Endothelial cell of hepatic sinusoid (primary cell): Measurements from ENCODE around the gene DIP2C.

Experiments
- in situ Hi-C: cut with HindIII; loops from 2 replicates; pipeline ENCODE4 v1.10.0; 2017; ENCODE audit warnings: low sequenced_read_pairs

The DIP2C gene

DNA sequence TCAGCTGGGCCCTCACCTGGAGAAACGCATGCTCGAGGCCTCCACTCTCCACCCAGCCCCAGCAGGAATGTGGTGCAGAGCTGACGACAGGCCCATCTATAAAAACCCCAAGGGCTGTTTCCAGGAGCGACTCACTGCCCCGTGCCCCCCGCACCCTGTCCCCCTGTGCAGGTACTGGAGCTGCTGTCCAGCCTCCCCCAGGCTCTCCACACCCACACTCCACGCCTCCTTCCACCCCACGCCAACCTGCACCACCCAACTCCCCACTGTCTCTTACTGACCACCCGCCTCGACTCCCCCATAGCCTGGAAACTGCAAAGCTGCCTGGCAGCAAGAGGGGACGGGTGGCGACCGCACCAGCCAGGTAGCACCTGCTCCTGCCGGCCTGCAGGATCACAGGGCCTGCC is 43.3 kb downstream of the DIP2C start:
- in situ Hi-C loops: no loop called here

DNA sequence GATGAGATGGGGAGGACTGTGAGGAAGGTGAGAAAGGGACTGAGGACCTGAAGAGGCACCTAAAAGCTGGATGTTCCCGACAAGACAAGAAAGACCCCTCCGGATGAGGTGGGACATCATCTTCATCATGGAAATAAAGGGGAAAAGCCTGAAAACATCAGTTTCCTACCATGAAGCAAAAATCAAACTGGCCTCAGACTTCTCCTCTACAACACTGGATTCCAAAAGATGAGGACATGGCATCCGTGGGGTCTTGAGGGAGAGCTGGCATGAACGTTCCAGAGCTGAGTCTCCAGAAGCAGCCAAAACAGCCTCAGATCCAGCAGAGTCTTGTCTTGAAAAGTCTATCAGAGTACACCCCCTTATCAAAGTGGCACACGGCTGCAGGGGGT is 44.5 kb downstream of the DIP2C start:
- in situ Hi-C loops: no loop called here

DNA sequence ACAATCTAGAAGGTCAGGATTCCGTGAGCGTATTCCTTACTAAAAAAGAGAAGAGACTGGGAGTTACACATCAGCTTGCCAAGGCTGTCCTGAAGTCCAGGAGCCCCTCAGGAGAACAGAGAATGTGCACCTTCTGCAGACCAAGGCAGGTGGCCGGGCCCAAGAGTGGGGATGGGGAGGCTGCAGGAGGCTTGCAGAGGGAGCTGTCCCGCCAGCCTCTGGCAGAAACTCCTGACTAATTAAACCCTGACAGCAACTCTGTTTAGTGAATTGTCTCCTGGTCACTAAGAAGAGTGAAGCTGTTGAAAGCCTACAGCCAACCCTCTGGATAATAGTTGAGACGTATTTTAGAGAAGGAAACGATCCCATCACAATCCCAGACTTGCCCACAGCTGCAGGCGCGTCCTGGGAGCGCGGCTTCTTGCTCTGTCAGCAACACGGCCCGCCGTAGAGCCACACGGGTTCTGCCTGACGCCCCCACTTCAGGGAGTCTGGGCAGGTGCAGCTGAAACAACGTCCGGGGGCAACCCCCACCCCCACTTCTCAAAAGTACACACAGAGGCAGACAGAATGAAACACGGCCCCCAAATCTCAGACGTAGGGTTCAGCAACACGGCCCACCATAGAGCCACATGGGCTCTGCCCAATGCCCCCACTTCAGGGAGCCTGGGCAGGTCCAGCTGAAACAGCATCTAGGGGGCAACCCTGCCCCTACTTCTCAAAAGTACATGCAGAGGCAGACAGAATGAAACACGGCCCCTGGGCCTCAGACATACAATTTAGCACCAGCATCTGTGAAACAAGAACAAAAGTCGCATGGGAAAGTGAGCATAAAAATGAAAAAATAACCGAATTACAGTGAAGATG is 45.2 kb downstream of the DIP2C start:
- in situ Hi-C loops: no loop called here

DNA sequence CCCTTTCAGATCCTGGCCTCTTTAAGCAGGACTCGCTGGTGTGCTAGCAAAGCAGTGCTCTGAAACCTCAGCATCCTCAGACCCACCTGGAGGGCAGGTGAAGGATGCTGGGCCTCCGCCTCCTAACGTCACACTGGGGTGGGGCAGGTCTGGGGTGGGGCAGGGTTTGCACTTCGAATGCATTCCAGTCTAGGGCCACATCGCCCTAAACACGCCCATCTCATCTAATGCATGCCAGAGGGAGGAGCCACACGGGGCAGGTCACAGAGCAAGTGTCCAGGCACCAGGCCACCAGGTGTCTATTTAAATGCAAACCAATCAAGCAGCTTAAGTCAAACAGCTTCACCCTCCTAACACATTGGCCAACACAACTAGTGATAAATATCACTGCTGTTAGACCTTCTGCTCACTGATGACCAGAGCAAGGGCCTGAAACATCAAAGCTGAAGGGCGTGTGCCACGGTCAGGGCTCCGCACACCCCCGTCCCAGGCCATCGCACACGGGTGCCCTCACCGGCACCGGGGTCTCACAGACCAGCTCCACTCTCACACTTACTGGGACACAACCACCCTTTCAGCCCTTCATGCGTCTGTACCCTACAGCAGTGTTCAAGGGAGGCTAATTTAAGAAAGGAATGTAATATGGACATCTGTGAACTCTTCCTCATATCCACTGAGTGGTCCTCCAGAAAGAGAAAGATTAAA is 47.1 kb downstream of the DIP2C start:
- in situ Hi-C loops: no loop called here

DNA sequence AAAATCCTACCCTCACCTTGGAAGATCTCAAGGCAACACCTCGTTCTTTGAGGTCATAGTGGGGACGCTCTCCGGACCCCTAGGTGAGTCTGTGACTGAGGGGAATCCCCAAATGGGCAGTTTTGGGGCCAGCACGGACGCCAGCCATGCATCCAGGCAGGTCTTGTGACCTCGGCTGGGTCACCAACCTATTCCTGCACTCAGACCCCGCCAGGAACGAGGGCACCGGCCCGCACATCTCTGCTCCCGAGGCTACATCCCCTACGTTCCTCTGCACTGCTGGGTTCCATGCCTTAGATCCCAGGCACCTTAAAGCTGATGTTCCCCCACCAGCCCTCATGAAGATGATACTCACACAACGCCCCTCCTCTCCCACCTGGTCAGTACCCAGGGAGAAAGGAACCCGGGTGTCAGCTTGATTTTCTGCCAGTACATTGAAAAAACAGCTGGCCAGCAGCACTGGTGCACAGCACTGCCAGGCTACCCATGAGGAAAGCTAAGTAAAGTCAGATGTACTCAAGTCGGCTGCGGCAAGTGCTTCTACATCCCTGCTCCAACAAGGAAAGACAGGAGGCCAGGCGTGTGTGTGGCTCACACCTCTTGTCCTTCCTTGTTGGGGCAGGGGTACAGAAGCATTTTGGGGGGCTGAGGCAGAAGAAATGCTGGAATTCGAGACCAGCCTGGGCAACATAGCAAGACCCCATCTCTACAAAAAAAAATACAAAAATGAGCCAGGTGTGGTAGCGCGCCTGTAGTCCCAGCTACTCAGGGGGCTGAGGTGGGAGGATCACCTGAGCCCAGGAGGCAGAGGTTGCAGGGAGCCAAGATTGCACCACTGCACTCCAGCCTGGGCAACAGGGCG is 48.1 kb downstream of the DIP2C start:
- in situ Hi-C loops: no loop called here

DNA sequence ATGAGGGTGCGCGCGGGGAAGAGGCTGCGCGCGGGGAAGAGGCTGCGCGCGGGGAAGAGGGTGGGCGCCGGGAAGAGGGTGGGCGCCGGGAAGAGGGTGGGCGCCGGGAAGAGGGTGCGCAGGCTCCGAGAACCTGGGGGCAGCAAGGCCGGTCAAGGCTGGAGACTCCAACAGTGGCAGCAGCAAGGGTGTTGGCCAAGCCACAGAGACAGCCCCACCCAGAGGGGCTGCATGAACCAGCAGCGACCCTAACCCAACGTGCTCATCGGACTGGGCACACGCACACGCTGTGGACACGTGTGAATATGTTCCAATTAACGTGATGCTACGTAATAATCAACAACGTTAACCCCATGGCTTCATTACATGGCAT is 48.8 kb downstream of the DIP2C start:
- in situ Hi-C loops: no loop called here

DNA sequence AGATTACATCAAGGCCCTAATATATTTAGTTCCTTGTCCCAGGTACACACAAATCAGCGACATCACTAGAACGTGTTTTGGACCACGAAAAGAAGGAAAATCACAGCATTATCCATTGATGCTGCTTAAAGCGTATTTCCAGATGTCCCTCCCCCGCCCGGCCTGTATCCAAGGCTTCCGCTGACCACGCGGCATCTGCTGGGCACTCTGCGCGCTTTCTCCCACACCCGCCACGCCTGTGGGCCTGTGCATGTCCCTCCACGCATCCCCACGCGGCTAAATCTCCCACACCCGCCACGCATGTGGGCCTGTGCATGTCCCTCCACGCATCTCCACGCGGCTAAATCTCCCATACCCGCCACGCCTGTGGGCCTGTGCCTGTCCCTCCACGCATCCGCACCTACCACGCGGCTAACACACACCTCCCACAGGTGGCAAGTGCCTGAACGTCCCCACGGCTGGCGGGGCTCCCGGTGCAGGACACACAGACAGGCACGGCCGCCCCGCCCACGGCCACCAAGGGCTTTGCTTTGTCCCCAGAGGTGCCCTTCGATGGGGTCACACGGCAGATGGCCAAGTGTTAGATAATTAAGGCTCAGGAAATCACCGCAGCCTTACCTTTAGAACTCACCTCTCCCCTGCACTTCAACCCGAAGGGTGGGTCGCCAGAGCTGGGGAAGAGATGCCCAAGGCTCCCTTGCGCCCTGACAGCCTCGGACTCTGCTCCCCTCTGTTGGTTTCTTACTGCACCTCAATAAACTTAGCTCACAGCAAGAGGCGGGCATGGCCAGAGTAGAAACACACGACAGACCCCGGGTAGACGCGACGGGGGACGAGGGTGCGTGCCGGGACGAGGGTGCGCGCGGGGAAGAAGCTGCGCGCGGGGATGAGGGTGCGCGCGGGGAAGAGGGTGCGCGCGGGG is 49.5 kb downstream of the DIP2C start:
- in situ Hi-C loops: no loop called here

DNA sequence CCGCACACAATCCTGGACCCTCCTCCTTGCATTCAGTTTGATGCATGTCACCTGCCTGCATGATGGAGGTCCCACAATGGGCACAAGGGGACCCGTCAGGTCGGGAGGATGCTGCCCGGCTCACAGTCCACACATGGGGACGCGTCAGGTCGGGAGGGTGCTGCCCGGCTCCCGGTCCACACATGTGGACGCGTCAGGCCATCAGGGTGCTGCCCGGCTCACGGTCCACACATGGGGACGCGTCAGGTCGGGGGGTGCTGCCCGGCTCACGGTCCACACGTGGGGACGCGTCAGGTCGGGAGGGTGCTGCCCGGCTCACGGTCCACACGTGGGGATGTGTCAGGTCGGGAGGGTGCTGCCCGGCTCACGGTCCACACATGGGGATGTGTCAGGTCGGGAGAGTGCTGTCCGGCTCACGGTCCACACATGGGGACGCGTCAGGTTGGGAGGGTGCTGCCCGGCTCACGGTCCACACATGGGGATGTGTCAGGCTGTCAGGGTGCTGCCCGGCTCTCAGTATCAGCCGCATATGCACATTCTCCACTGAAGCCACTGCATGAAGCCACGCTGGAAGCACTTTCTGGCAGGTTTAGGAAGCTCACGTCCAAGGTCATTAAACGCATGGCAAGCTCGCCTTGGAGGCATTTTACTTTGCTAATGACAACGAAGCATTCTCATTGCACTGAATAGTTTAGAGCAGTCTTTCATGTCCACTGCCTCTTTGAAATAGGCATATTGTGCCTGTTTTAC is 50.3 kb downstream of the DIP2C start:
- in situ Hi-C loops: no loop called here

DNA sequence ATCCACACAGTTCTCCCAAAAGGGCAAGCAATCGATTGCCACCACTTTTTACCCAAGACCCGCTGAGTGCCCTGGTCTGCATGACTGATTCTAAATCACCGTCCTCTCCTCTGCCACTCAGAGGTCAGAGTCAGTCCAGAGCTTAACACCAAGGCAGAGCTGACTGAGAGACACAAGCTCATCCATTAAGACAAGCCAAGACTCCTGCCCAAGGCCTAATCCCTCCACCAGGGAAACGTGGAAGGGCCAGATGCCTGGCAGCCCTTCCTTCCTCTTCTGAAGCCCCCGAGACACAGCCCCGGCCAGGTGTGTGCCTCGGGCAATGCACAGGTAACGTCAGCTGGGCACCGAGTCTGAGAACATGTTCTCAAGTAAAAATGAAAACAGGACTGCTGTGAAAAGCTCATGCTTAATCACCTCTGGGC is 51.7 kb downstream of the DIP2C start:
- in situ Hi-C loops: no loop called here

DNA sequence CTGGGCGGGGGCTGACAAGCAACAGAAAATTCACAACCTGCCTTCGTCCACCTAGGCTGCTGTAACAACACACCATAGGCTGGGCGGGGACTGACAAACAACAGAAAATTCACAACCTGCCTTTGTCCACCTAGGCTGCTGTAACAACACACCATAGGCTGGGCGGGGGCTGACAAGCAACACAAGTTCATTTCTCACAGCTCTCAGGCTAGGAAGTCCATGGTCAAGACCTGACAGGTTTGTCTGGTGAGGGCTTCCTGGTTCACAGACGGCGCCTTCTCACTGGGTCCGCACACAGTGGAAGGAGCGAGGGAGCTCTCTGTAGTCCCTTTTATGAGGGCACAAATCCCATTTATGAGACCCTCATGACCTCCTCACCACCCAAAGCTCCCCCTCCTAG is 52.2 kb downstream of the DIP2C start:
- in situ Hi-C loops: no loop called here

DNA sequence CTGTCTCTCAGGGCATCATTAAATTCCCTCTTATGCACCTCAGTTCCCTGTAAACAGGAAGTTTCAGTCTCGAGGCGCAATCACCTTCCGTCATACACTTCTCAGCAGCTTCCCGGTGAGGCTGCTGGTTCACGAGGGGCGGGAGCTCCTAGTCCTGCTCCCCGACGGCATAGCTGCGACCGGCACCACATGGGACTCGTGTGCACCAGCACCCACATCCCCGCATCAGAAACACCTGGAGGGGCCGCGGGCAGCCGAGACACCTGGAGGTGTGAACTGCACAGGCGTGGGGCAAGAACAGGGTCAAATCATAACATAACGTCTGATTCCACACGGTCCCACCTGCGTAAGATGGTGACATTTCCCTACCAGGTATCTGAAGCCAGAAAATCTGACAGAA is 52.7 kb downstream of the DIP2C start:
- in situ Hi-C loops: no loop called here

DNA sequence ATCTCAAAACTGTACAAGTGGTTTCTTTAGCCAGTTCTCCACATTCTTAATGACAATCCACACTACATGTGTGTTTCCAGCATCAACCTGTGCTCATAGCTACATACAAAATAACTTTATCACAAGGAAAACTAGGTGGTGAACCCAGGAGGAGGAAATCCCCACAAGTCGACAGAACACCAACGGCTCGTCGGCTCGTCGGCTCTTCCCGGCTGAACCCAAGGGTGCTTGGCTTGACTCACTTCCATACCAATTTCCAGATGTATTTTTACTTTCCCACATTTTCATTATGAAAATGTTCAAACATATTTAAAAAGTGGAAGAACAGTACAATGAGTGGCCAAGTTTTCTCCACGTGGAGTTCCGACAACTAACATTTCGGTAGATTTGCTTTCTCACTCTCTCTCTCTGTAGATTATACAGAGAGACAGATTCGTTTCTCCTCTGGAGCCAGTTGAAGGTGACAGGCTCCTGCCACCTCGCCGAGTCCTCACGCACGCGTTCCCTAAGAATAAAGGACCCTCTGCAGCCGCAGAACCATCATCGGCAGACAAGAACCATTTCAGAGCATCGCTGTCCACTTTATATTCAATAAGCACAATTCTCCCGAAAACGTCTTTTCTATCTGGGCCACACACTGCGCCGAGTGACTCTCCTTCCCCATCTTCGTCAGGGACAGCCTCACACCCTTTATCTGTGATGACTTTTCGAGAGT is 53.3 kb downstream of the DIP2C start:
- in situ Hi-C loops: no loop called here

DNA sequence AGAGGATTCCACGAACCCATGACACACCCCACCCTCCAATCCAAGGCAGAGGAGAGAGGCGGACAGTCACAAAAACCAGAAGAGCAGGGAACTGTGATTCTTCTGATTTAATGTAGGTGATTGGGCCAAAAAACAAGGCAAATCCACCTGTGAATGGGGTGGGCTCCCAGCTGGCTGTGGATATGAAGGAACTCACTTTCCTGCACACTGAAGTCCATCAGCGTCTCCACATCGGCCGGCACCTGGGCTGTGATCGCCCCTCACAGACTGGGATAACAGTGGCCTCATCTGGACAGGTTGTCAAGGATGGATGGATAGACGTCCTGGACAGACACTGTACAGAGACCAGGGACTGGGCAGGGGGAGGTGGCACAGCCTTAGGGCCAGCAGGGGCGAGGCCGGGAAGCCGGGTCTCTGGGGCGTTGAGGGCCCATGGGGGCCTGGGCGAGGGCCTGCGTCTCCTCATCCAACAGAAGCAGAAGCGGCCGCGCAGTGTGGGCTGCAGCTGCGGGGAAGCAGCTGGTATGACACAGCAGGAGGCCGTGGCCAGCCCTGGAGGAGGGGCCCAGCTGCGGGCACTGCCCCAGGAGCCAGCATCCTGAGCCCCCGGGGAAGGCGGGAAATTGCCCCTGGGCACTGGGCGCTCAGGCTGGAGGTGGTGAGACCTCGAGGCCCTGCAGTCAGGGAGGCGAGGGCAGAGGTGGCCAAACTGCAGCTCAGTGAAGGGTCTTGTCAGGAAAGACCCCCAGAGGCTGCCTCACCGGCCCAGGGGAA is 54.2 kb downstream of the DIP2C start:
- in situ Hi-C loops: no loop called here

DNA sequence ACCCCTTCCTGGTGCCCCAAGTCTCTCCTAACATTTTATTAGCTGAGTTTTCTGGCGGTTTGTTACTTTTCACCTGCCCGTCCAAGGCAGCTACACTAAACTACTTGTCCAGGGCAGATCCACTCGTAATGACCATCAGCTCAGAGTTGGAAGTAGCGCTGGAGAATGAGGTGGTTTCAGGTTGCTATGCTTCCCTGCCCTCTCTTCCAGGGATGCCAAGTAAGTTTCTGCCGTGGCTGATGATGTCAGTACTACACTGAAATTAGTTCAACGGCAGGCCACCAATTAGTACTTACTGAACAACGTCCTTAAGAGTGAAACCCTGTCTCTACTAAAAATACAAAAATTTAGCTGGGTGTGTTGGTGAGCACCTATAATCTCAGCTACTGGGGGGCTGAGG is 55.2 kb downstream of the DIP2C start:
- in situ Hi-C loops: loop anchor here (5.0 kb wide), 1 partner anchor 43 kb away; no protein-coding TSS in a partner anchor

DNA sequence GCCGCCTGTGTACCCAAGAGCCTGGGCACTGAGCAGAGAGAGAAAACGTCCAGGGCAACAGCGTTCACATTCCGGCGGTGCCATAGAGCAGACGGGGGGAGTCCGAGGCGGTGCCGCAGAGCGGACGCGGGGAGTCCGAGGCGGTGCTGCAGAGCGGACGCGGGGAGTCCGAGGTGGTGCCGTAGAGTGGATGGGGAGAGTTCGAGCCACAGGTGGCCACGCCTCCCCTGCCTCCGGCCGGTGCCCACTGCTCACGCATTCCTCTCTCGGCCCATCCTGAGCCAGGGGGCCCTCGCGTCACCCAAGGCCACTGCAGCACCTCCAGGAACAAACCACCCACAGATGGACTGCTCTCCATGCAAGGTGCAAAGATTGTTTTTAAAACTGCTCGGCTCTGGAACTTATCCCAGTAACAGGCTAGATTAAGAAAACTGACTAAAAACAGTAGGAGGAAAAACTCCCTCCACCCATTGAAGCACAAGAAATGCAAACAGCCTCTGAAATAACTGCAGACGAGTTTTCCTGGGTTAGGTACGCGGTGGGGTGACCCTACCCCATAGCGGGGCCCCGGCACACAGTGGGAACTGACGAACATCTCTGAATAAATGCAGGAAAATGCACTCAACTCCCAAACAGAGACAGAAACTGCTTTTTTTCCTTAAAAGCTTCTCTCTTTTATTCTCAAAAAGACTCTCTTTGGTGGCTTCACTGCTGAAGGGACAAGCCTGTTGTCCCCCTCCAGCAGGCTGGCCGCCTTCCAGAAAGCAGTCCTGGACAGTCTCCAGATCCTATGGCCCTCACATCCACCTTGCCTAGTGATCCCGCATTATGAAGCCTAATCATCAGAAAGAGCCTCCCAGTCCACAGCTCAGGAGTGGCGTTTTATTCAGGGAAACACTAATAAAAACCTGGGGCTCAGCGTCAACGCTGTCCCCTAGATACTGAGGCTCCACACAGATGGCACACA is 55.9 kb downstream of the DIP2C start:
- in situ Hi-C loops: loop anchor here (5.0 kb wide), 1 partner anchor 44 kb away; no protein-coding TSS in a partner anchor

DNA sequence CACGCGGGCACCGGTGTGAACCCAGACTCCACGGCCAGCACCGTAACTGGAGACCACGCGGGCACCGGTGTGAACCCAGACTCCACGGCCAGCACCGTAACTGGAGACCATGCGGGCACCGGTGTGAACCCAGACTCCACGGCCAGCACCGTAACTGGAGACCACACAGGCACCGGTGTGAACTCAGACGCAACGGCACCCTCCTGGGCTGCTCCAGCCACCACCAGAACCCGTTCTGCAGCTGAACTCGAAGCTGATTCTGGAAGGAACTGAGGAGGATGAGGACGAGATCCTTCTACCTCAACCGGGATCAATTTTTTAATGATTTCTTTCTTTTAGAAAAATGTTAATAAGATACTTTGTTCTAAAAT is 56.7 kb downstream of the DIP2C start:
- in situ Hi-C loops: loop anchor here (5.0 kb wide), 1 partner anchor 45 kb away; no protein-coding TSS in a partner anchor
